ENCODE data around the gene KRTAP5-6. TPM values are rescaled to one million over a fixed set of nuclear protein-coding genes. Genes with fewer than 3 reads are reported as not detected.
A peak's percentile ranks its signal among the peaks of the same experiment; 100 is the strongest.

KRTAP5-6 gene
- total RNA-seq, 8 experiments from 2014 or later = not detected

- no peak overlapping the region for H3K27ac ChIP-seq
- whole genome bisulfite sequencing, 10 experiments = 43 to 82% (median 61%) methylated on average over 3 to 11 of the region's 11 CpGs
- H3K4me1 ChIP-seq (replicated peaks in 1 of 2) = peaks cover 5 to 6% of the 10 kb centered on the region in 2 donors
- no peak overlapping the region for H3K4me3 ChIP-seq
- in situ Hi-C loops (cut with MboI; ENCODE audit: low pct_unique_long_range_greater_than_20kb in 2 of 9, low sequenced_read_pairs in 9 of 9, unreplicated experiment in 9 of 9) = no loop called here
- ATAC-seq (replicated peaks in 6 of 8) = no peak
Measured at GRCh38 chr11:1727096-1727690, 30.2 kb downstream of the KRTAP5-6 start.

GRCh38 chr11:1727861-1728260 is 30.9 kb downstream of the KRTAP5-6 start:
- 40 to 100% (median 65%) methylated on average over 1 to 8 of the region's 9 CpGs; no CpG with 5 or more reads in 2 of the 10 experiments for WGBS, 10 experiments
- in situ Hi-C loops (cut with MboI; ENCODE audit: low pct_unique_long_range_greater_than_20kb in 2 of 9, low sequenced_read_pairs in 9 of 9, unreplicated experiment in 9 of 9) = no loop called here
- ATAC-seq (replicated peaks in 6 of 8) = no peak
- Histone ChIP-seq H3K27ac (no peak overlapping the region), H3K4me3 (no peak overlapping the region), H3K4me1 (replicated peaks in 1 of 2) (peaks cover 6 to 13% of the 10 kb centered on the region in 2 donors)

- H3K4me1 ChIP-seq (replicated peaks in 1 of 2) = peaks cover 6 to 13% of the 10 kb centered on the region in 2 donors
- no CpG with 5 or more reads among the region's 4 CpGs for WGBS, 10 experiments
- no peak overlapping the region for H3K4me3 ChIP-seq
- in situ Hi-C loops (cut with MboI; ENCODE audit: low pct_unique_long_range_greater_than_20kb in 2 of 9, low sequenced_read_pairs in 9 of 9, unreplicated experiment in 9 of 9) = no loop called here
- no peak overlapping the region for H3K27ac ChIP-seq
- ATAC-seq (replicated peaks in 6 of 8) = no peak
Measured at GRCh38 chr11:1728301-1728700, 31.3 kb downstream of the KRTAP5-6 start.

- peaks cover 6 to 13% of the 10 kb centered on the region in 2 donors for H3K4me1 ChIP-seq (replicated peaks in 1 of 2)
- 4 to 94% (median 86%) methylated on average over 5 to 17 of the region's 25 CpGs; no CpG with 5 or more reads in 1 of the 10 experiments for WGBS, 10 experiments
- no peak overlapping the region for H3K27ac ChIP-seq
- in situ Hi-C loops (cut with MboI; ENCODE audit: low pct_unique_long_range_greater_than_20kb in 2 of 9, low sequenced_read_pairs in 9 of 9, unreplicated experiment in 9 of 9) = no loop called here
- H3K4me3 ChIP-seq = no peak overlapping the region
- ATAC-seq (replicated peaks in 6 of 8) = peak in 2 of 8 experiments; percentile 37 to 67
Measured at GRCh38 chr11:1728931-1729691, 32.1 kb downstream of the KRTAP5-6 start.

GRCh38 chr11:1729692-1730011 is 32.7 kb downstream of the KRTAP5-6 start:
- no peak overlapping the region for H3K4me3 ChIP-seq
- no peak overlapping the region for H3K27ac ChIP-seq
- H3K4me1 ChIP-seq (replicated peaks in 1 of 2) = peaks cover 6 to 13% of the 10 kb centered on the region in 2 donors
- in situ Hi-C loops (cut with MboI; ENCODE audit: low pct_unique_long_range_greater_than_20kb in 2 of 9, low sequenced_read_pairs in 9 of 9, unreplicated experiment in 9 of 9) = no loop called here
- peak in 3 of 8 experiments; percentile 32 to 93 (median 86) for ATAC-seq (replicated peaks in 6 of 8)
- 0 to 74% (median 53%) methylated on average over 2 to 7 of the region's 9 CpGs; no CpG with 5 or more reads in 3 of the 10 experiments for WGBS, 10 experiments

- Histone ChIP-seq H3K4me1 (replicated peaks in 1 of 2) (peaks cover 6 to 13% of the 10 kb centered on the region in 2 donors), H3K4me3 (no peak overlapping the region), H3K27ac (no peak overlapping the region)
- in situ Hi-C loops (cut with MboI; ENCODE audit: low pct_unique_long_range_greater_than_20kb in 2 of 9, low sequenced_read_pairs in 9 of 9, unreplicated experiment in 9 of 9) = no loop called here
- no peak for ATAC-seq (replicated peaks in 6 of 8)
- 10 to 84% (median 61%) methylated on average over 3 to 9 of the region's 11 CpGs; no CpG with 5 or more reads in 1 of the 10 experiments for WGBS, 10 experiments
Measured at GRCh38 chr11:1730059-1730629, 33.1 kb downstream of the KRTAP5-6 start.

- H3K4me3 ChIP-seq = no peak overlapping the region
- 40 to 81% (median 71%) methylated on average over 1 to 4 of the region's 5 CpGs; no CpG with 5 or more reads in 5 of the 10 experiments for WGBS, 10 experiments
- ATAC-seq (replicated peaks in 6 of 8) = no peak
- H3K27ac ChIP-seq = no peak overlapping the region
- in situ Hi-C loops (cut with MboI; ENCODE audit: low pct_unique_long_range_greater_than_20kb in 2 of 9, low sequenced_read_pairs in 9 of 9, unreplicated experiment in 9 of 9) = no loop called here
- H3K4me1 ChIP-seq (replicated peaks in 1 of 2) = peaks cover 6 to 13% of the 10 kb centered on the region in 2 donors
Measured at GRCh38 chr11:1731451-1732059, 34.6 kb downstream of the KRTAP5-6 start.

- 0 to 60% (median 21%) methylated on average over 1 to 4 of the region's 13 CpGs; no CpG with 5 or more reads in 5 of the 10 experiments for WGBS, 10 experiments
- peak in 6 of 8 experiments; percentile 25 to 88 (median 80) for ATAC-seq (replicated peaks in 6 of 8)
Measured at GRCh38 chr11:1732418-1733008, 35.5 kb downstream of the KRTAP5-6 start.

GRCh38 chr11:1733009-1733715 is 36.2 kb downstream of the KRTAP5-6 start:
- 0 to 47% (median 30%) methylated on average over 1 to 3 of the region's 14 CpGs; no CpG with 5 or more reads in 7 of the 10 experiments for WGBS, 10 experiments
- Histone ChIP-seq H3K27ac (no peak overlapping the region), H3K4me1 (replicated peaks in 1 of 2) (peaks cover 6 to 13% of the 10 kb centered on the region in 2 donors), H3K4me3 (no peak overlapping the region)
- no peak for ATAC-seq (replicated peaks in 6 of 8)
- in situ Hi-C loops (cut with MboI; ENCODE audit: low pct_unique_long_range_greater_than_20kb in 2 of 9, low sequenced_read_pairs in 9 of 9, unreplicated experiment in 9 of 9) = no loop called here

More at GRCh38 chr11:1732418-1733008, 35.5 kb downstream of the KRTAP5-6 start:
- Histone ChIP-seq H3K4me3 (no peak overlapping the region), H3K27ac (no peak overlapping the region), H3K4me1 (replicated peaks in 1 of 2) (peaks cover 6 to 13% of the 10 kb centered on the region in 2 donors)
- in situ Hi-C loops (cut with MboI; ENCODE audit: low pct_unique_long_range_greater_than_20kb in 2 of 9, low sequenced_read_pairs in 9 of 9, unreplicated experiment in 9 of 9) = no loop called here

GRCh38 chr11:1733716-1734640 is 37.0 kb downstream of the KRTAP5-6 start:
- H3K27ac ChIP-seq = no peak overlapping the region
- H3K4me3 ChIP-seq = no peak overlapping the region
- WGBS, 10 experiments = 20 to 84% (median 56%) methylated on average over 1 to 9 of the region's 28 CpGs; no CpG with 5 or more reads in 5 of the 10 experiments
- H3K4me1 ChIP-seq (replicated peaks in 1 of 2) = peaks cover 6 to 13% of the 10 kb centered on the region in 2 donors
- ATAC-seq (replicated peaks in 6 of 8) = no peak
- in situ Hi-C loops (cut with MboI; ENCODE audit: low pct_unique_long_range_greater_than_20kb in 2 of 9, low sequenced_read_pairs in 9 of 9, unreplicated experiment in 9 of 9) = no loop called here

GRCh38 chr11:1734641-1735081 is 37.7 kb downstream of the KRTAP5-6 start:
- no peak for ATAC-seq (replicated peaks in 6 of 8)
- H3K4me3 ChIP-seq = no peak overlapping the region
- H3K27ac ChIP-seq = no peak overlapping the region
- in situ Hi-C loops (cut with MboI; ENCODE audit: low pct_unique_long_range_greater_than_20kb in 2 of 9, low sequenced_read_pairs in 9 of 9, unreplicated experiment in 9 of 9) = no loop called here
- H3K4me1 ChIP-seq (replicated peaks in 1 of 2) = peaks cover 6 to 13% of the 10 kb centered on the region in 2 donors
- WGBS, 10 experiments = 0 to 60% methylated on average over 1 to 3 of the region's 10 CpGs; no CpG with 5 or more reads in 8 of the 10 experiments
